Duodenal mucosa (tissue), 2 donors: ENCODE measurements around the gene KCNF1.

Experiments
- H3K27ac ChIP-seq: one replicate; pipeline ENCODE4 v1.7.0; 2013; ENCODE audit warnings: low read depth, low read length
- H3K27me3 ChIP-seq, 2 donors: one replicate each; pipeline ENCODE4 v1.7.0; 2013; ENCODE audit warnings: low read length in 2 of 2, control low read depth in 1 of 2; ENCODE audit not compliant: insufficient read depth in 2 of 2, control insufficient read depth in 1 of 2
- H3K36me3 ChIP-seq, 2 donors: one replicate each; pipeline ENCODE4 v1.7.0; 2013; ENCODE audit warnings: low read length in 2 of 2, control low read depth in 1 of 2; ENCODE audit not compliant: insufficient read depth in 2 of 2, control insufficient read depth in 1 of 2
- H3K4me1 ChIP-seq, 2 donors: one replicate each; pipeline ENCODE4 v1.7.0; 2013; ENCODE audit warnings: low read length in 2 of 2, control low read depth in 1 of 2; ENCODE audit not compliant: insufficient read depth in 2 of 2, control insufficient read depth in 1 of 2
- H3K4me3 ChIP-seq, 2 donors: one replicate each; pipeline ENCODE4 v1.7.0; 2013; ENCODE audit warnings: low read length in 2 of 2, low read depth in 1 of 2
- H3K9ac ChIP-seq, 2 donors: one replicate each; pipeline ENCODE4 v1.7.0; 2013; ENCODE audit warnings: low read length in 2 of 2, low read depth in 1 of 2
- H3K9me3 ChIP-seq, 2 donors: one replicate each; pipeline ENCODE4 v1.7.0; 2013; ENCODE audit warnings: low read length in 2 of 2, control low read depth in 1 of 2; ENCODE audit not compliant: control insufficient read depth in 1 of 2

KCNF1 gene

GRCh38 chr2:10924859-10925258, 13.1 kb downstream of the KCNF1 start:
- Histone ChIP-seq H3K4me3 (no peak overlapping the region), H3K9ac (no peak overlapping the region), H3K36me3 (no peaks in the 10 kb centered on the region), H3K27me3 (no peaks in the 10 kb centered on the region), H3K9me3 (no peaks in the 10 kb centered on the region), H3K4me1 (no peaks in the 10 kb centered on the region), H3K27ac (no peak overlapping the region)

GRCh38 chr2:10926191-10926820, 14.6 kb downstream of the KCNF1 start:
- H3K9me3 ChIP-seq: no peaks in the 10 kb centered on the region
- no peaks in the 10 kb centered on the region for H3K36me3 ChIP-seq
- H3K4me3 ChIP-seq: no peak overlapping the region
- H3K27me3 ChIP-seq: no peaks in the 10 kb centered on the region
- no peaks in the 10 kb centered on the region for H3K4me1 ChIP-seq
- no peak overlapping the region for H3K27ac ChIP-seq
- no peak overlapping the region for H3K9ac ChIP-seq

- no peaks in the 10 kb centered on the region for H3K36me3 ChIP-seq
- no peak overlapping the region for H3K4me3 ChIP-seq
- H3K9me3 ChIP-seq: no peaks in the 10 kb centered on the region
- no peaks in the 10 kb centered on the region for H3K4me1 ChIP-seq
- no peak overlapping the region for H3K9ac ChIP-seq
- H3K27ac ChIP-seq: no peak overlapping the region
- no peaks in the 10 kb centered on the region for H3K27me3 ChIP-seq
These were observed 19.2 kb downstream of the KCNF1 start for GRCh38 chr2:10930721-10931516.

GRCh38 chr2:10931710-10932255, 20.0 kb downstream of the KCNF1 start:
- H3K4me3 ChIP-seq: no peak overlapping the region
- no peaks in the 10 kb centered on the region for H3K9me3 ChIP-seq
- no peaks in the 10 kb centered on the region for H3K4me1 ChIP-seq
- no peaks in the 10 kb centered on the region for H3K27me3 ChIP-seq
- H3K36me3 ChIP-seq: no peaks in the 10 kb centered on the region
- H3K27ac ChIP-seq: no peak overlapping the region
- H3K9ac ChIP-seq: no peak overlapping the region

- Histone ChIP-seq H3K4me3 (no peak overlapping the region), H3K9me3 (no peaks in the 10 kb centered on the region), H3K27me3 (no peaks in the 10 kb centered on the region), H3K9ac (no peak overlapping the region), H3K27ac (no peak overlapping the region), H3K36me3 (no peaks in the 10 kb centered on the region), H3K4me1 (no peaks in the 10 kb centered on the region)
These were observed 20.8 kb downstream of the KCNF1 start for GRCh38 chr2:10932345-10933151.

GRCh38 chr2:10933700-10934225, 22.0 kb downstream of the KCNF1 start:
- Histone ChIP-seq H3K4me1 (no peaks in the 10 kb centered on the region), H3K27me3 (no peaks in the 10 kb centered on the region), H3K9ac (no peak overlapping the region), H3K4me3 (no peak overlapping the region), H3K9me3 (peaks cover under 1% of the 10 kb centered on the region in 2 donors), H3K27ac (no peak overlapping the region), H3K36me3 (no peaks in the 10 kb centered on the region)

- Histone ChIP-seq H3K27me3 (no peaks in the 10 kb centered on the region), H3K4me3 (no peak overlapping the region), H3K27ac (no peak overlapping the region)
These were observed 22.7 kb downstream of the KCNF1 start for GRCh38 chr2:10934308-10934978.

GRCh38 chr2:10934979-10935350, 23.2 kb downstream of the KCNF1 start:
- H3K9ac ChIP-seq: no peak overlapping the region
- H3K4me1 ChIP-seq: no peaks in the 10 kb centered on the region
- H3K27ac ChIP-seq: no peak overlapping the region
- H3K27me3 ChIP-seq: no peaks in the 10 kb centered on the region
- peaks cover 7 to 11% of the 10 kb centered on the region in 2 donors for H3K9me3 ChIP-seq
- H3K36me3 ChIP-seq: no peaks in the 10 kb centered on the region
- H3K4me3 ChIP-seq: no peak overlapping the region

More at GRCh38 chr2:10934308-10934978, 22.7 kb downstream of the KCNF1 start:
- H3K36me3 ChIP-seq: no peaks in the 10 kb centered on the region
- no peak overlapping the region for H3K9ac ChIP-seq
- H3K4me1 ChIP-seq: no peaks in the 10 kb centered on the region
- H3K9me3 ChIP-seq: peaks cover 7 to 8% of the 10 kb centered on the region in 2 donors

- H3K27ac ChIP-seq: no peak overlapping the region
- no peak overlapping the region for H3K4me3 ChIP-seq
- H3K9ac ChIP-seq: no peak overlapping the region
- H3K27me3 ChIP-seq: no peaks in the 10 kb centered on the region
- H3K9me3 ChIP-seq: peaks cover 7 to 11% of the 10 kb centered on the region in 2 donors
- no peaks in the 10 kb centered on the region for H3K4me1 ChIP-seq
- H3K36me3 ChIP-seq: no peaks in the 10 kb centered on the region
These were observed 23.7 kb downstream of the KCNF1 start for GRCh38 chr2:10935366-10935918.
